Naive thymus-derived CD8-positive, alpha-beta T cell (primary cell): ENCODE data around the gene RALA. TPM values are rescaled to one million over a fixed set of nuclear protein-coding genes. Genes with fewer than 3 reads are reported as not detected.
"Not testable (repeated sequence)": the region's sequence is repeated elsewhere in the genome, so short reads cannot be mapped to it uniquely, and the experiment has no call there.

Experiments
- ATAC-seq, 2 donors: fragments of 150-1000 bp; cut with Tn5 transposase in 1 of 2; sonication (Bioruptor Pico), chemical (Tn5 transposase) in 1 of 2; 1 replicate in 1 of 2; 2 replicates in 1 of 2; pipeline ENCODE4 v1.10.0; 2021; ENCODE audit warnings: mild to moderate bottlenecking in 2 of 2, moderate library complexity in 2 of 2
- POLR2A ChIA-PET: fragments of 350-600 bp; sonication (Branson Sonifier 250); formaldehyde crosslinking; loops from one replicate; lab custom pipeline; 2021; ENCODE audit warnings: antibody characterized with exemption; lab: Charles Lee
- DNase-seq, 10 donors: peaks; one replicate each; pipeline versions ENCODE4 v3.0.0 to v3.0.0-alpha.2; 2020 to 2022
- H3K27ac Mint-ChIP-seq, 10 donors: one replicate each; pipeline ENCODE4 v1.8.0; 2020 to 2022; ENCODE audit warnings: mild to moderate bottlenecking in 10 of 10, mixed read lengths in 10 of 10, moderate library complexity in 4 of 10, inconsistent platforms in 1 of 10
- H3K27me3 Mint-ChIP-seq, 5 donors: one replicate each; pipeline ENCODE4 v1.8.0; 2021 to 2022; ENCODE audit warnings: mixed read lengths in 5 of 5
- H3K36me3 Mint-ChIP-seq, 3 donors: one replicate each; pipeline ENCODE4 v1.8.0; 2020 to 2022; ENCODE audit warnings: mixed read lengths in 3 of 3, mild to moderate bottlenecking in 2 of 3, inconsistent platforms in 1 of 3
- H3K4me1 Mint-ChIP-seq, 4 donors: one replicate each; pipeline ENCODE4 v1.8.0; 2021 to 2022; ENCODE audit warnings: mixed read lengths in 4 of 4
- H3K4me3 Mint-ChIP-seq, 10 donors: one replicate each; pipeline ENCODE4 v1.8.0; 2020 to 2022; ENCODE audit warnings: mild to moderate bottlenecking in 10 of 10, mixed read lengths in 10 of 10, moderate library complexity in 6 of 10, inconsistent platforms in 1 of 10
- H3K9me3 Mint-ChIP-seq, 9 donors: one replicate each; pipeline ENCODE4 v1.8.0; 2020 to 2022; ENCODE audit warnings: mixed read lengths in 9 of 9, mild to moderate bottlenecking in 3 of 9, inconsistent platforms in 1 of 9, moderate library complexity in 1 of 9
- polyA plus RNA-seq, 3 donors: library from polyadenylated mRNA; unstranded; fragments of 300-500 nt; fragmentation: Illumina TruSeq; gene quantifications; one replicate each; pipeline ENCODE4 v1.2.3, GENCODE V29; 2021
- total RNA-seq, 8 experiments: library from RNA in 2 of 8; stranded (reverse) in 2 of 8; gene quantifications; one replicate each; pipeline ENCODE4 v1.2.3 and lab custom pipeline; 2021 to 2026

RALA gene
- total and polyA plus RNA-seq, 5 experiments from 2014 or later: 39.7 to 55.1 (median 46.6) TPM

DNA sequence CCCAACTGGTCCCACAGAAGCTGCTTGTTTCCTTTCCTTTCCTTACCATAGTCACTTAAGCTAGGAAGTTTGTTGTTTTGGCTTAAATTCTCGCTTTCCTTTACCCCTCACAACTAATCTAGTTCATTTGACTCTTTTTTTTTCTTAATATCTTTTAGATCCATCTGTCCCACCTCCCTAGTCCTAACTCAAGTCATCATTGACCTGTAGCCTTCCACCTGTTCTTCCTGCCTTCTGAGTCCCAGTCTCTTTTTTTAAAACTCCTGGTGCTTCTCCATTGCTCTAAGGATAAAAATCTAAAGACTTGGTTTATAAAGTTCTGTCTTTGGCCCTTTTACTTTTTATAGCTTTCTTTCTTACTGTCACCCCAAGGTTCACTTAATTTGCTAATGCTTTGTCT is 47.6 kb downstream of the RALA start:
- peaks cover 12 to 47% (median 39%) of the 10 kb centered on the region in 4 donors for H3K4me1 Mint-ChIP-seq
- H3K9me3 Mint-ChIP-seq: peaks cover 0 to 3% (median 0%) of the 10 kb centered on the region in 9 donors
- H3K27ac Mint-ChIP-seq: peak overlapping the region in 7 of 10 donors; percentile 19 to 85 (median 51)
- POLR2A ChIA-PET: no interaction called here
- H3K27me3 Mint-ChIP-seq: no peaks in the 10 kb centered on the region
- H3K4me3 Mint-ChIP-seq: peak overlapping the region in 1 of 10 donors; percentile 62
- ATAC-seq (no peak), DNase-seq (no peak)
- peaks cover 0 to 19% (median 14%) of the 10 kb centered on the region in 3 donors for H3K36me3 Mint-ChIP-seq

DNA sequence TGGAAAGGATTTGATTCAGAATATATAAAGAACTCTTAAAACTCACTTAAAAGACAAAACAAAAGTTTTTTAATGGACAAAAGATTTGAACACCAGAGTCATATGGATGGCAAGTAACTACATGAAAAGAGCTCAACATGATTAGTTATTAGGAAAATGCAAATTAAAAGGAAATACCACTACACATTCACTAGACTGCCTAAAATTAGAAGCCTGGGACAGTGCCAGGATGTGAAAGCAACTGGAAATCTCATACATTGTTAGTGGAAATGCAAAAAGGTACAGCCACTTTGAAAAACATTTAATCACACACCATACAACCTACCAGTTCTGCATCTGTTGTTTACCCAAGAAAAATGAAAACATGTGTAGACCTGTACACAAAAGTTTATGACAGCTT is 48.8 kb downstream of the RALA start:
- Mint-ChIP-seq H3K4me3 (no peak overlapping the region), H3K27ac (peak overlapping the region in 2 of 10 donors; percentile 11 to 19), H3K4me1 (peaks cover 12 to 39% (median 31%) of the 10 kb centered on the region in 4 donors), H3K27me3 (no peaks in the 10 kb centered on the region), H3K9me3 (peaks cover 0 to 8% (median 2%) of the 10 kb centered on the region in 9 donors), H3K36me3 (peaks cover 5 to 24% (median 19%) of the 10 kb centered on the region in 3 donors)
- no peak for DNase-seq
- POLR2A ChIA-PET: no interaction called here
- no peak for ATAC-seq

DNA sequence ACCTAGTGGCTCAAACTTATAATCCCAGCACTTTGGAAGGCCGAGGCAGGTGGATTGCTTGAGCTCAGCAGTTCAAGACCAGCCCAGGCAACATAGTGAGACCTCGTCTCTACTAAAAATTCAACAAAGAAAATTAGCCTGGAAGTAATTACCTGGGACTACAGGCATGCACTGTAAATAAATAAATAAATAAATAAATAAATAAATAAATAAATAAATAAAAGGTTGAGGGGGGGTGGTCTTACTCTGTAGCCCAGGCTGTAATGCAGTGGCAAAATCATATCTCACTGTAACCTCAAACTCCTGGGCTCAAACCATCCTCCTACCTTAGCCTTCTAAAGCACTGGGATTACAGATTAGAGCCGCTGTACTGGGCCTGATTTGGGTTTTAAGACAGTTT is 50.5 kb downstream of the RALA start:
- DNase-seq: no peak
- no peak overlapping the region for H3K4me3 Mint-ChIP-seq
- no peaks in the 10 kb centered on the region for H3K27me3 Mint-ChIP-seq
- POLR2A ChIA-PET: no interaction called here
- H3K36me3 Mint-ChIP-seq: peaks cover 5 to 20% (median 19%) of the 10 kb centered on the region in 3 donors
- peak overlapping the region in 1 of 10 donors; percentile 62 for H3K27ac Mint-ChIP-seq
- peaks cover 11 to 32% (median 25%) of the 10 kb centered on the region in 4 donors for H3K4me1 Mint-ChIP-seq
- no peak for ATAC-seq
- peaks cover 0 to 8% (median 2%) of the 10 kb centered on the region in 9 donors for H3K9me3 Mint-ChIP-seq

DNA sequence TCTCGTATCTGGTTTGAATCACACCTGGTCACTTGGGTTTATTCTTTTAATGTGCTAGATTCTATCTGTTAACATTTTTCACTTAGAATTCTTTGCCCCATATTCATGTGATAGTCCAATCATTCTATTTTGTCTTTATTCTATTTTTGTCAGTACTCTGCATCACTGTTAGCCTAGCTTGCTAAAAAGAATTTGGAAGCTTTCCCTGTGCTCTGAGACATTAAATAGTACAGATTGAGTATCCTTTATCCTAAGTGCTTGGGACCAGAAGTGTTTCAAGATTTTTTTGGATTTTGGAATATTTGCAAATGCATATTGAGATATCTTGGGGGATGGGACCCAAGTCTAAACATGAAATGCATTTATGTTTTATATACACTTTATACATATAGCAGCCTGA is 51.0 kb downstream of the RALA start:
- no peak for DNase-seq
- Mint-ChIP-seq H3K27ac (peak overlapping the region in 3 of 10 donors; percentile 7 to 62 (median 40)), H3K9me3 (peaks cover 0 to 8% (median 2%) of the 10 kb centered on the region in 9 donors), H3K27me3 (no peaks in the 10 kb centered on the region), H3K4me3 (no peak overlapping the region), H3K36me3 (peaks cover 5 to 19% (median 18%) of the 10 kb centered on the region in 3 donors), H3K4me1 (peaks cover 9 to 34% (median 25%) of the 10 kb centered on the region in 4 donors)
- ATAC-seq: no peak
- POLR2A ChIA-PET: no interaction called here

DNA sequence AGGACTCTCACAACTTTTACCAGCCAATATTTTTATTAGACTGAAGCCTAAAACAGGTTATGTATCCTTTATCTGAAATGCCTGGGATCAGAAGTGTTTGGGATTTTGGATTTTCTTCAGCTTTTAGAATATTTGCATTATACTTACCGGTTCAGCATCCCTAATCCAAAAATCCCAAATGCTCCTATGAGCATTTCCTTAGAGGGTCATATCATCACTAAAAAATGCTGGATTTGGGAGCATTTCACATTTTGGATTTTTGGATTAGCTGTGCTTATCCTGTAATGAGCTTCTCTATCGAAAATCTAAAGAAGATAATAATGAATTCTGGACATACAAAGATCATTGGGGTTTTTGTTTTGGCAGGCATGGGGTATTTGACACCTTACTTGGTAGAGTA is 53.0 kb downstream of the RALA start:
- H3K9me3 Mint-ChIP-seq: peaks cover 0 to 8% (median 2%) of the 10 kb centered on the region in 9 donors

DNA sequence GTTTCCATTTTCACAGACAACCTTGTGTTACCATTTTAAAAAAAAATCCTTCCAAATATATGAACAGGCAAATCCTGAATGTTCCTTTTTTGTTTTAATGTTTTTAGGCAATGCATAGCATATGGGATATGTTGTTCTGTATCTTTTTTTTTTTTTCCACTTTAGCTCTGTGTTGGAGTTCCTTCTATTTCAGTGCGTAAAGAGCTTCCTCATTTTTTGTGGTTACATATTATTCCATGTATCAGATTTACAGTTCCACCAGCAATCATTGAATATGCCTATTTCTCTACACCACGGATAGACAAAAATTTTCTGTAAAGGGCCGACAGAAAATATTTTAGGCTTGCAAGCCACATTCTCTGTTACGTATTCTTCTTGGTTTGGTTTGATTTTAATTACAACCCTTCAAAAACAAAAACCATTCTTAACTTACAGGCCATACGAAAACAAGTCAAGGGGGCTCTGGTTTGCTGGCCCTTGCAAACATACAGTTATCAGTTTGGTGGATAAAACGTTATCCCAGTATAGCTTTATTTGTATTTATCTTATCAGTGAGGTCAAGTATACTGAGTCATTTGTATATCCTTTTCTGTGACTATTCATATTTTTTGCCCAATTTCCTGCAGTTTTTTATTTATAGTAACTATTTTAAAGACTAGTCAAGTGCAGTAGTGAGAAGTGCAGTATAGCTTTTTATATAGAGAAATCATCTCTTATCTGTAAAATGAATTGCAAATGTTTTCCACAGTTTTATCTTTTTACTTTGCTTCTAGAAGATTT is 55.7 kb downstream of the RALA start:
- POLR2A ChIA-PET: no interaction called here
- Mint-ChIP-seq H3K4me1 (peaks cover 21 to 58% (median 50%) of the 10 kb centered on the region in 4 donors), H3K36me3 (peaks cover 5 to 19% (median 16%) of the 10 kb centered on the region in 3 donors), H3K9me3 (peaks cover 0 to 8% (median 2%) of the 10 kb centered on the region in 9 donors), H3K27ac (peak overlapping the region in 1 of 10 donors; percentile 24), H3K4me3 (no peak overlapping the region), H3K27me3 (no peaks in the 10 kb centered on the region)
- no peak for ATAC-seq
- DNase-seq: no peak

More for the DNA sequence above, 53.0 kb downstream of the RALA start:
- Mint-ChIP-seq H3K27me3 (no peaks in the 10 kb centered on the region), H3K4me1 (peaks cover 7 to 41% (median 29%) of the 10 kb centered on the region in 4 donors), H3K36me3 (peaks cover 5 to 19% (median 18%) of the 10 kb centered on the region in 3 donors), H3K27ac (peak overlapping the region in 1 of 10 donors; percentile 67), H3K4me3 (no peak overlapping the region)
- POLR2A ChIA-PET: no interaction called here
- DNase-seq (no peak), ATAC-seq (no peak)

DNA sequence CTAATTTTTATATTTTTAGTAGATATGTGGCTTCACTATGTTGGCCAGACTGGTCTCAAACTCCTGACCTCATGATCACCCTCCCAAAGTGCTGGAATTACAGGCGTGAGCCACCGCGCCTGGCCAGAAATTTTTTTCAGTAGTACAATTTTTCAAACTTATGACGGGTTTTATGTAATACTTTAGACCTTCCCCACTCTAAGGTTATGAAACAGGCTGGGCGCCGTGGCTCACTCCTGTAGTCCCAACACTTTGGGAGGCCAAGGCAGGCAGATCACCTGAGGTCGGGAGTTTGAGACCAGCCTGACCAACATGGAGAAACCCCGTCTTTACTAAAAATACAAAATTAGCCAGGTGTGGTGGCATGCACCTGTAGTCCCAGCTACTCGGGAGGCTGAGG is 56.5 kb downstream of the RALA start:
- DNase-seq, POLR2A ChIA-PET, H3K9me3 Mint-ChIP-seq, H3K27me3 Mint-ChIP-seq, ATAC-seq, H3K27ac Mint-ChIP-seq, H3K4me3 Mint-ChIP-seq: not testable (repeated sequence)
- Mint-ChIP-seq H3K36me3 (peaks cover 5 to 19% (median 16%) of the 10 kb centered on the region in 3 donors), H3K4me1 (peaks cover 21 to 58% (median 51%) of the 10 kb centered on the region in 4 donors)

DNA sequence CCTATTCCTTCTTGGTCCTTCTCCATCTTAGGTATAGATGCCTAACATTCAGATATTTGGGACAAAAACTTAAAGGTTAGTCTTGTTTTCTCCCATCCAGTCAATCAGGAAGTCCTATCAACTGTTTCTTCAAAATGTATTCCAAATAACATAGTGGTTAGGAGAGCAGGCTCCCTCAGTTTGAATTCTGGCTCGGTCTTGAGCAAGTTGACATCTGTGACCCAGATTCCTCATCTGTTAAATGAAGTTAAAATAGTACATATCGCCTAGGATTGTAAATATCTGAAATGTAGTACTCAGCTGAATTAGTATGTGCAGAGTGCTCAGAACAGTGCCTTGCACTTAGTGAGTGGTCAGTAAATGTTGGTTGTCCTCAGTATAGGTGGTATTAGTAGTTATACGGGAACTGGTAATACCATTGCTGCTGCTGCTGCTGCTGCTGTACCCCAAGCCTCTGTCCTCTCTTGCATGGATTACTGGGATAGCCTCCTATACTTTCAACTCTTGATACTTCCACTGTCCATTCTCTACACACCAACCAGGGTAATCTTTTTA is 58.6 kb downstream of the RALA start:
- POLR2A ChIA-PET: no interaction called here
- peaks cover under 1 to 6% (median 2%) of the 10 kb centered on the region in 3 donors for H3K36me3 Mint-ChIP-seq
- H3K27ac Mint-ChIP-seq: peak overlapping the region in 9 of 10 donors; percentile 15 to 82 (median 32)
- H3K4me1 Mint-ChIP-seq: peaks cover 24 to 62% (median 53%) of the 10 kb centered on the region in 4 donors
- no peaks in the 10 kb centered on the region for H3K27me3 Mint-ChIP-seq
- peaks cover 0 to 1% (median 0%) of the 10 kb centered on the region in 9 donors for H3K9me3 Mint-ChIP-seq
- DNase-seq (no peak), ATAC-seq (no peak)
- H3K4me3 Mint-ChIP-seq: peak overlapping the region in 1 of 10 donors; percentile 15

DNA sequence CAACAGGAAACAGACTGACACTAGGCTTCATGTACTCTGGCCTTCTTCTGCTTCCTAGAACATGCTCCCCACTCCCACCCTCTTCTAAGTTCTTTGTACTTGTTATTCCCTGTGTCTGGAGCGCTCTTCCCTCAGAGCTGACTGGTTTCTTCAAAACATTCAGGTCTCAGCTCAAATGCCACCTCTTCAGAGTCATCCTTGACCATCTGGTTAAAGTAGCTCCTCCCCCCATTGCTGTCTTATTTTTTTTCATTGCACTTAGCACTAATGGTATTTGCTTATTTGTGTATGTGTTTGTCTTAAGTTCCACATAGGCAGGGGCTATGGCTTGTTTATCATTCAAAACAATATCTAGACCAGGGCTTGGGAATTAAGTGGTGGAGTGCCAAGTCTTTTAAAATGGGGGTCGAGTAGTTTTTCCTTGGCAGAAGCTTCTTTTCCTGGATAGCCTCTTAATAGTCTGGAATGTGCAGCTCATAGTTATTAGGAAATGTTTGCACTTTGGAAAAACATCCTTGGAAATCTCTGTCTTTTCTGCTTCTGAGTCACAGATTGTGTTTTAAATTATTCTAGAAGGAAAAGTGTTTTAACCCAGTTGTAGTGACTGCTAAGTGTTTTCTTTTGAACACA is 60.0 kb downstream of the RALA start:
- no peak for DNase-seq
- POLR2A ChIA-PET: interaction anchor here (0.7 kb wide), 1 partner anchor 49 kb away, joined by 3 read pairs; no protein-coding TSS in a partner anchor
- Mint-ChIP-seq H3K27ac (peak overlapping the region in 7 of 10 donors; percentile 9 to 68 (median 54)), H3K36me3 (peaks cover 0 to 16% (median 2%) of the 10 kb centered on the region in 3 donors), H3K4me3 (no peak overlapping the region), H3K9me3 (peaks cover 0 to 1% (median 0%) of the 10 kb centered on the region in 9 donors), H3K4me1 (peaks cover 22 to 59% (median 49%) of the 10 kb centered on the region in 4 donors), H3K27me3 (no peaks in the 10 kb centered on the region)
- no peak for ATAC-seq

DNA sequence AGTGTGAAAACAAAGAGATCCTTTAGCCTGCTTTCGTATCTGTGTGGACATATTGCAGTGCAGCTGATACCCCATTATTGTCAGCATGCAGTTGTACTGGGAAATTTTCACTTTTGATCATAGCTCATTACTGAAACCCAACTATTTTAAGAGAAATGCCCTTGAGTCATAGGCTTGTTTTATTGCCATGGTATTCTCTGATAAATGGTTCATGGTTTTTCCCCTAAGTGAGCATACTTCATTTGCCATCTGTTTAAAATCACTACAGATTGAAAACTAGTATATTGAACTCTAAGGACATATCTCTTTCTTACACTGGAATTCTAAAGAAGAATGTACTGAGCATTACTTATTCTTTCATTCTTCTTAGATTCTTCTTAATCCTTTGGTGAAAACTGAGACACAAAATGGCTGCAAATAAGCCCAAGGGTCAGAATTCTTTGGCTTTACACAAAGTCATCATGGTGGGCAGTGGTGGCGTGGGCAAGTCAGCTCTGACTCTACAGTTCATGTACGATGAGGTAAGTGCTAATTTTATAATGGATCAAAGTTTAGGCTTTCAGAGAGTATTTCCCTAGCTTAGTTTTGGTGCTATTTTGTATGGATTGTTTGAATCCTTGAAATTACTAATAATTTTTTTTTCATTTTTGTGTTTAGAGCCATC is 63.0 kb downstream of the RALA start:
- peaks cover 0 to 1% (median 0%) of the 10 kb centered on the region in 9 donors for H3K9me3 Mint-ChIP-seq
- no peak for DNase-seq
- POLR2A ChIA-PET: interaction anchor here (0.7 kb wide), 1 partner anchor 93 kb away, joined by 4 read pairs; no protein-coding TSS in a partner anchor
- no peak overlapping the region for H3K4me3 Mint-ChIP-seq
- no peak for ATAC-seq
- H3K4me1 Mint-ChIP-seq: peaks cover 18 to 44% (median 32%) of the 10 kb centered on the region in 4 donors
- peaks cover 0 to 44% (median 18%) of the 10 kb centered on the region in 3 donors for H3K36me3 Mint-ChIP-seq
- peak overlapping the region in 2 of 10 donors; percentile 36 to 60 for H3K27ac Mint-ChIP-seq
- H3K27me3 Mint-ChIP-seq: no peaks in the 10 kb centered on the region

DNA sequence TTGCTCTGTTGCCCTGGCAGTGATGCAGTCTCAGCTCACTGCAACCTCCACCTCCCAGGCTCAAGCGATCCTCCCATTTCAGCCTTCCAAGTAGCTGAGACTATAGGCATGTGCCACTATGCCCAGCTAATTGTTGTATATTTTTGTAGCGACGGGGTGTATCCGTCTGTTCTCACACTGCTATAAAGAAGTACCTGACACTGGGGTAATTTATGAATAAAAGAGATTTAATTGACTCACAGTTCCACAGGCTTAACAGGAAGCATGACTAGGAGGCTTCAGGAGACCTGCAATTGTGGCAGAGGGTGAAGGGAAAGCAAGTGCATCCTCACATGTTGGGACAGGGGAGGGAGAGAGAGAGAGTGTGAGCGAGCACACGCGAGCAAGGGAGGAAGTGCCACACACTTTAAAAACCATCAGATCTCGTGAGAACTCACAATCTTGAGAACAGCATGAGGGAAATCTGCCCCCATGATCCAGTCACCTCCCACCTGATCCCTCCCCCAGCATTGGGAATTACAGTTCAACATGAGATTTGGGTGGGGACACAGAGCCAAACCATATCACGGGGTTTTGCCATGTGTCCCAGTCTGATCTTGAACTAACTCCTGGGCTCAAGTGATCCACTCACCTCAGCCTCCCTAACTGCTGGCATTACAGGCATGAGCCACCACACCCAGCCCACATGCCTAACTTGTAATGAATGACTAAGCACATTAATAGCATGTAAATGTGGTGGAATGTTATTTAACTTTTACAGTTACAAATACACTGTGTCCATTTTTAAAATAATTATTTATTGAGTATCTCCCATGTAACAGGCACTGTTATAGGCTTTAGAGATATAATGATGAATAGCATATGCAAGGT is 65.5 kb downstream of the RALA start:
- DNase-seq: no peak
- Mint-ChIP-seq H3K36me3 (peaks cover 4 to 66% (median 39%) of the 10 kb centered on the region in 3 donors), H3K4me3 (no peak overlapping the region), H3K27ac (peak overlapping the region in 6 of 10 donors; percentile 34 to 80 (median 58)), H3K4me1 (peaks cover 5 to 24% (median 9%) of the 10 kb centered on the region in 4 donors), H3K9me3 (peaks cover 0 to 3% (median 0%) of the 10 kb centered on the region in 9 donors), H3K27me3 (no peaks in the 10 kb centered on the region)
- no peak for ATAC-seq
- POLR2A ChIA-PET: interaction anchor here (0.7 kb wide), 1 partner anchor 10 kb away, joined by 3 read pairs; no protein-coding TSS in a partner anchor
